ENCODE data around the gene PTPRT.

DNA sequence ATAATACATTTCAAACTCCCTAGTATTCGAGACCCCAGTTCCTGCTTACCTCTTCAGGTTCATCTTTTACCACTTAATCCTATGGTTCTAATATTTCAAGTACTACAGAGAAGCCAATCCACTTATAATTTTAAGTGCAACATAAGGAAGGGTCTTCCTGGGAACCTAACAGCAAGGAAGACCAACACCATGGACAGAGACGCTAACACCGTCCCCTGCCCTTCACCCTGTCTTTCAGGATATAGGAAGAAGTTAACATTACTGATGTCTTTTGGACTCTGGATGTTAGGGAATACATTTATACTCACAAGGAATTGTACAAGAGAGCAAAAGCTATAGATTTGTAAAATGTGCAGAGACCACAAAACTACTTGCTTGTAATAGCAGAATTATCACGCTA is 1006.6 kb downstream of the PTPRT start:
- TF ChIP-seq, protein P1, sequence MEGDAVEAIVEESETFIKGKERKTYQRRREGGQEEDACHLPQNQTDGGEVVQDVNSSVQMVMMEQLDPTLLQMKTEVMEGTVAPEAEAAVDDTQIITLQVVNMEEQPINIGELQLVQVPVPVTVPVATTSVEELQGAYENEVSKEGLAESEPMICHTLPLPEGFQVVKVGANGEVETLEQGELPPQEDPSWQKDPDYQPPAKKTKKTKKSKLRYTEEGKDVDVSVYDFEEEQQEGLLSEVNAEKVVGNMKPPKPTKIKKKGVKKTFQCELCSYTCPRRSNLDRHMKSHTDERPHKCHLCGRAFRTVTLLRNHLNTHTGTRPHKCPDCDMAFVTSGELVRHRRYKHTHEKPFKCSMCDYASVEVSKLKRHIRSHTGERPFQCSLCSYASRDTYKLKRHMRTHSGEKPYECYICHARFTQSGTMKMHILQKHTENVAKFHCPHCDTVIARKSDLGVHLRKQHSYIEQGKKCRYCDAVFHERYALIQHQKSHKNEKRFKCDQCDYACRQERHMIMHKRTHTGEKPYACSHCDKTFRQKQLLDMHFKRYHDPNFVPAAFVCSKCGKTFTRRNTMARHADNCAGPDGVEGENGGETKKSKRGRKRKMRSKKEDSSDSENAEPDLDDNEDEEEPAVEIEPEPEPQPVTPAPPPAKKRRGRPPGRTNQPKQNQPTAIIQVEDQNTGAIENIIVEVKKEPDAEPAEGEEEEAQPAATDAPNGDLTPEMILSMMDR (IDR thresholded peaks at IDR 0.05; ENCODE audit: low read length), result no peak
- no peak for TF ChIP-seq EZH2 (optimal IDR thresholded peaks at IDR 0.05; ENCODE audit: low read depth, low read length)
- no peak for TF ChIP-seq EZH2phosphoT487 (IDR thresholded peaks at IDR 0.05; ENCODE audit: low read length)

All from MM.1S (cell line).